PC-3 (cell line): Measurements from ENCODE around the gene DHH. TPM values are rescaled to one million over a fixed set of nuclear protein-coding genes. Genes with fewer than 3 reads are reported as not detected.

Experiments
- ATAC-seq: fragments of 200-7000 bp; cut with Tn5 transposase; 2 replicates; pipeline ENCODE4 v1.9.1; 2020; ENCODE audit warnings: mild to moderate bottlenecking, moderate library complexity
- BruUV-seq: library from RNA; stranded (reverse); fragments of 400-500 nt; replicated peaks from 2 replicates; lab custom pipeline; 2021; lab: Mats Ljungman, UMichigan
- CTCF ChIA-PET: fragments of 300-600 bp; sonication (Branson Sonifier 250); formaldehyde crosslinking; loops from one replicate; lab custom pipeline; 2022; ENCODE audit warnings: antibody characterized with exemption; lab: Charles Lee
- POLR2A ChIA-PET: fragments of 300-600 bp; sonication (Branson Sonifier 250); formaldehyde crosslinking; loops from one replicate; lab custom pipeline; 2022; ENCODE audit warnings: antibody characterized with exemption; ENCODE audit not compliant: unreplicated experiment; lab: Charles Lee
- DNase-seq: peaks from one replicate; pipeline ENCODE4 v3.0.0-alpha.2; 2015
- H2AFZ ChIP-seq: fragments of 300-600 bp; sonication (generic); 2 replicates; pipeline ENCODE4 v1.6.0; 2016; ENCODE audit warnings: antibody characterized with exemption, low read length
- H3F3A ChIP-seq: fragments of 300-600 bp; sonication (generic); one replicate; pipeline ENCODE4 v1.6.0; 2017; ENCODE audit warnings: antibody characterized with exemption, low read length, control low read depth, mild to moderate bottlenecking; ENCODE audit not compliant: unreplicated experiment
- H3K27ac ChIP-seq: fragments of 300-600 bp; sonication (generic); 2 replicates; pipeline ENCODE4 v1.5.1; 2016; ENCODE audit warnings: mild to moderate bottlenecking, low read length
- H3K27me3 ChIP-seq: fragments of 300-600 bp; sonication (generic); 2 replicates; pipeline ENCODE4 v1.6.1; 2016; ENCODE audit warnings: low read length, mixed read lengths
- H3K36me3 ChIP-seq: fragments of 300-600 bp; sonication (generic); 2 replicates; pipeline ENCODE4 v1.6.1; 2016; ENCODE audit warnings: low read depth, mixed run types, low read length, mixed read lengths
- H3K4me1 ChIP-seq: fragments of 300-600 bp; sonication (generic); 2 replicates; pipeline ENCODE4 v1.5.1; 2016; ENCODE audit warnings: low read length; ENCODE audit not compliant: insufficient read depth
- H3K4me2 ChIP-seq: fragments of 300-600 bp; sonication (generic); 2 replicates; pipeline ENCODE4 v1.6.0; 2016; ENCODE audit warnings: low read length
- H3K4me3 ChIP-seq: fragments of 300-600 bp; sonication (generic); 2 replicates; pipeline ENCODE4 v1.5.1; 2016; ENCODE audit warnings: mild to moderate bottlenecking, low read length, mixed read lengths
- H3K79me2 ChIP-seq: fragments of 300-600 bp; sonication (generic); 2 replicates; pipeline ENCODE4 v1.6.1; 2017; ENCODE audit warnings: low read length, mixed read lengths
- H3K9ac ChIP-seq: fragments of 300-600 bp; sonication (generic); 2 replicates; pipeline ENCODE4 v1.6.0; 2016; ENCODE audit warnings: mild to moderate bottlenecking, low read length
- H3K9me2 ChIP-seq: fragments of 300-600 bp; sonication (generic); replicated peaks from 2 replicates; pipeline ENCODE4 v1.6.1; 2016; ENCODE audit warnings: mixed run types, low read length, mixed read lengths
- H3K9me3 ChIP-seq: fragments of 300-600 bp; sonication (generic); 2 replicates; pipeline ENCODE4 v1.6.1; 2016; ENCODE audit warnings: low read length, mixed read lengths
- H4K20me1 ChIP-seq: fragments of 300-600 bp; sonication (generic); 2 replicates; pipeline ENCODE4 v1.6.1; 2016; ENCODE audit warnings: low read length, mixed read lengths
- EZH2 ChIP-seq: fragments of 300-600 bp; sonication (generic); IDR thresholded peaks from one replicate; pipeline ENCODE4 v1.6.1; 2017; ENCODE audit warnings: antibody characterized with exemption, mild to moderate bottlenecking, low read length; ENCODE audit not compliant: unreplicated experiment
- EZH2phosphoT487 ChIP-seq: fragments of 300-600 bp; sonication (generic); IDR thresholded peaks from 2 replicates; pipeline ENCODE4 v1.6.1; 2018; ENCODE audit warnings: mild to moderate bottlenecking, antibody characterized with exemption, low read length, borderline replicate concordance
- intact Hi-C: fragments of 100-400 bp; cut with micrococcal nuclease; formaldehyde crosslinking; loops from 2 replicates; pipeline ENCODE4 v1.9.0; 2023
- total RNA-seq: library from RNA; depleted of rRNA; stranded (reverse); fragments of >200 nt; gene quantifications from 2 replicates; pipeline ENCODE4 v1.2.3, GENCODE V29; 2014
- TF ChIP-seq, protein P1 (sequence below): fragments of 300-600 bp; sonication (generic); conservative IDR thresholded peaks from 2 replicates; pipeline ENCODE4 v1.5.1; 2017; ENCODE audit warnings: antibody characterized with exemption, low read depth, mild to moderate bottlenecking, low read length

The DHH gene
- total RNA-seq, 1 experiment from 2014 or later, result 0.04 TPM

DNA sequence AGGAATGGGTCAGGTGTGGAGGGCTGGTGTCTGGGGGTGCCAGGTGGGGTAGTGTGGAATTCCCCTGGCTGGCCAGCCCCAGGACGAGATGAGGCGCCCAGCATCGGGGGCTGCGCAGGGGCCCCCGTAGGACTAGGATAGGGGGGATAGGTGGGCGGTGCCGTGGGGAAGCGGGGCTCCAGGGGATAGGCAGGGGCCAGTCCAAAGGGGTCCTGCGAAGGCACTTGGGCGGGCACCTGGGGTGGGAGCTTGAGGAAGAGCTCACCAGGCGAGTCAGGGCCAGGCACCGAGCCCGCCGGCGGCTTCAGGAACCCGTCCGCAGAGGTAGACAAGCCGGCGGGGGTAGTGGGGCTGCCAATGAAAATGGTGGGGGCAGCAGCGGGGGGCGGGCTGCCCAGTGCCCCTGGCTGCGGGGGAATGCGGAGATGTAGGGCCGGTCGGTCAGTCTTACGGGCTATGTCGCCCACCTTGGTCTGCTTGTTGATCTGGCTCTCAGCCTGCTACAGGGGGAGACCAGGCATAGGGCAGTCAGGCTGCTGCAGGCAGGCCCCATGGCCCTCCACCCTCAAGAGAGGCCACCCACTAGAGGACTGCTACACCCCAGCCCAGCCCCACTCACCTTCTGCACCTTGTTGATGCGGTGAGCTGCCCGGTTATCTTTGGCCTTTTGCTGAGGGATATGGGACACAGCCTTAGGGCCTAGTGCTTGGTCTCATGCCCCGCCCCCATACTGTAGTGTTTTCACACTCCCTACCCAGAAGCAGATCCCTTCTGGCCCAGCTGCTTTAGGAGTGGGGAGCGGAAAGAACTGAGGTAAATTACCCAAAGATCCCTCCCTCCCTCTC, 53.3 kb downstream of the DHH start:
- Histone ChIP-seq H3F3A (no peaks in the 10 kb centered on the region), H4K20me1 (no peaks in the 10 kb centered on the region), H3K27me3 (no peaks in the 10 kb centered on the region), H2AFZ (no peak overlapping the region), H3K4me1 (no peaks in the 10 kb centered on the region), H3K9me3 (no peaks in the 10 kb centered on the region), H3K9me2 (no peaks in the 10 kb centered on the region), H3K4me3 (no peak overlapping the region), H3K36me3 (peaks cover 87% of the 10 kb centered on the region), H3K9ac (no peak overlapping the region), H3K79me2 (no peaks in the 10 kb centered on the region), H3K27ac (no peak overlapping the region), H3K4me2 (no peak overlapping the region)
- CTCF ChIA-PET, result no interaction called here
- intact Hi-C loops, result no loop called here
- TF ChIP-seq EZH2phosphoT487, result no peak
- TF ChIP-seq, protein P1, sequence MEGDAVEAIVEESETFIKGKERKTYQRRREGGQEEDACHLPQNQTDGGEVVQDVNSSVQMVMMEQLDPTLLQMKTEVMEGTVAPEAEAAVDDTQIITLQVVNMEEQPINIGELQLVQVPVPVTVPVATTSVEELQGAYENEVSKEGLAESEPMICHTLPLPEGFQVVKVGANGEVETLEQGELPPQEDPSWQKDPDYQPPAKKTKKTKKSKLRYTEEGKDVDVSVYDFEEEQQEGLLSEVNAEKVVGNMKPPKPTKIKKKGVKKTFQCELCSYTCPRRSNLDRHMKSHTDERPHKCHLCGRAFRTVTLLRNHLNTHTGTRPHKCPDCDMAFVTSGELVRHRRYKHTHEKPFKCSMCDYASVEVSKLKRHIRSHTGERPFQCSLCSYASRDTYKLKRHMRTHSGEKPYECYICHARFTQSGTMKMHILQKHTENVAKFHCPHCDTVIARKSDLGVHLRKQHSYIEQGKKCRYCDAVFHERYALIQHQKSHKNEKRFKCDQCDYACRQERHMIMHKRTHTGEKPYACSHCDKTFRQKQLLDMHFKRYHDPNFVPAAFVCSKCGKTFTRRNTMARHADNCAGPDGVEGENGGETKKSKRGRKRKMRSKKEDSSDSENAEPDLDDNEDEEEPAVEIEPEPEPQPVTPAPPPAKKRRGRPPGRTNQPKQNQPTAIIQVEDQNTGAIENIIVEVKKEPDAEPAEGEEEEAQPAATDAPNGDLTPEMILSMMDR, result no peak
- no peak for TF ChIP-seq EZH2
- ATAC-seq (peak; percentile 26), DNase-seq (no peak)
- BruUV-seq, result TSS peak; percentile 5
- POLR2A ChIA-PET, result interaction anchor here (0.6 kb wide), 1 partner anchor 22 kb away, joined by 5 read pairs; no protein-coding TSS in a partner anchor

DNA sequence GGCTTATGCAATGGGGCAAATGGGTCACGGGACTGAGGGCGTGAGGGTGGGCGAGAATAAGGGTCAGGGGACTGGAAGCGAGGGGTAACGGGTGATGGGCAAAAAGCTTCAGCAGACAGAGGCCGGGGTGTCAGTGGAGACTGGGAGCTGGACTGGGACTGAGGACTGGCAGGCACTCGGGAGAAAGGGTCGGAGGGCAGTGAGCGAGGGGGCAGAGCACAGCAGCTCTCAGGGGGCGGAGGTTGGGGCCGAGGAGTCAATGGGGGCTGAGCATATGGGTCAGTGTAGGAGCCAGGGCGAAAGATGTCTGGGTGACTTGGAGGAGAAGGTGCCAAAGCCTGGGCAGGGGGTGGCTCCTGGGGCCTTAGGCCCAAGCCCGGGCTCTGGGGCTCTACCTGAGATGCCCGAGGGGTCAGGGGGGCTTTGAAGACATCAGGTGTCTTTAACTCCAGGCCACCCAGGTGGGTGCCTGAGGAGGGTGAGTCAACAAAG, 54.2 kb downstream of the DHH start:
- Histone ChIP-seq H3F3A (no peaks in the 10 kb centered on the region), H3K4me2 (no peak overlapping the region), H3K79me2 (no peaks in the 10 kb centered on the region), H2AFZ (no peak overlapping the region), H3K36me3 (peaks cover 80% of the 10 kb centered on the region), H4K20me1 (no peaks in the 10 kb centered on the region), H3K27me3 (no peaks in the 10 kb centered on the region), H3K9ac (no peak overlapping the region), H3K9me2 (no peaks in the 10 kb centered on the region), H3K4me3 (no peak overlapping the region), H3K4me1 (no peaks in the 10 kb centered on the region), H3K27ac (no peak overlapping the region), H3K9me3 (no peaks in the 10 kb centered on the region)
- ChIA-PET CTCF (no interaction called here), POLR2A (no interaction called here)
- intact Hi-C loops, result no loop called here
- ATAC-seq (no peak), DNase-seq (no peak)
- BruUV-seq, result no TSS peak
- TF ChIP-seq EZH2 (no peak), EZH2phosphoT487 (no peak)
- TF ChIP-seq, protein P1, result no peak
